Measurements from ENCODE around the gene A2M. TPM values are rescaled to one million over a fixed set of nuclear protein-coding genes. Genes with fewer than 3 reads are reported as not detected.
A peak's percentile ranks its signal among the peaks of the same experiment; 100 is the strongest.

The A2M gene
- total and polyA plus RNA-seq, 2 of the 13 experiments (the other 11 are each of a cell fraction or from before 2014, with no cell fraction given), result 2,807 to 6,551 TPM

DNA sequence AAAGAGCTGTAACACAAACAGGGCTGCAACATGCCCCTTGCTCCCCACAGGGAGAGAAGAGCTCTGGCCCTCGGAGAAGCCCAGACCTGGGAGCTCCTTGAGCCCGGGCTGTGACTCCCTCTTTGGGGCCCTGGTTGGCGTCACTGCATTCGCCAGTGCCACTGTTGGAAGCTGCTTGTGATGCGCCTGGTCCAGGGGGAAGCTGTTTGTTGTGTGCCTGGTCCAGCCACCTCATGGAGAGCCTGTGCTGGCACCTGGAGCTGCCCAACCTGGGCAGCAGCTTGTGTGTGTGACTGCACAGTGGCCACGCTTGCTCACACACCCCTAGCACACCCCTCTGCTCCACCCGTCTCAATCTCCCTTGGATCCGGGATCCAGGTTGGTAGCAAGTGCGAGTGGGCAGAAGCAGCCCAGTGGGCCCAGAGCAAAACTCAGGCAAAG is 49.5 kb downstream of the A2M start (continued):
- TF ChIP-seq, protein P1, sequence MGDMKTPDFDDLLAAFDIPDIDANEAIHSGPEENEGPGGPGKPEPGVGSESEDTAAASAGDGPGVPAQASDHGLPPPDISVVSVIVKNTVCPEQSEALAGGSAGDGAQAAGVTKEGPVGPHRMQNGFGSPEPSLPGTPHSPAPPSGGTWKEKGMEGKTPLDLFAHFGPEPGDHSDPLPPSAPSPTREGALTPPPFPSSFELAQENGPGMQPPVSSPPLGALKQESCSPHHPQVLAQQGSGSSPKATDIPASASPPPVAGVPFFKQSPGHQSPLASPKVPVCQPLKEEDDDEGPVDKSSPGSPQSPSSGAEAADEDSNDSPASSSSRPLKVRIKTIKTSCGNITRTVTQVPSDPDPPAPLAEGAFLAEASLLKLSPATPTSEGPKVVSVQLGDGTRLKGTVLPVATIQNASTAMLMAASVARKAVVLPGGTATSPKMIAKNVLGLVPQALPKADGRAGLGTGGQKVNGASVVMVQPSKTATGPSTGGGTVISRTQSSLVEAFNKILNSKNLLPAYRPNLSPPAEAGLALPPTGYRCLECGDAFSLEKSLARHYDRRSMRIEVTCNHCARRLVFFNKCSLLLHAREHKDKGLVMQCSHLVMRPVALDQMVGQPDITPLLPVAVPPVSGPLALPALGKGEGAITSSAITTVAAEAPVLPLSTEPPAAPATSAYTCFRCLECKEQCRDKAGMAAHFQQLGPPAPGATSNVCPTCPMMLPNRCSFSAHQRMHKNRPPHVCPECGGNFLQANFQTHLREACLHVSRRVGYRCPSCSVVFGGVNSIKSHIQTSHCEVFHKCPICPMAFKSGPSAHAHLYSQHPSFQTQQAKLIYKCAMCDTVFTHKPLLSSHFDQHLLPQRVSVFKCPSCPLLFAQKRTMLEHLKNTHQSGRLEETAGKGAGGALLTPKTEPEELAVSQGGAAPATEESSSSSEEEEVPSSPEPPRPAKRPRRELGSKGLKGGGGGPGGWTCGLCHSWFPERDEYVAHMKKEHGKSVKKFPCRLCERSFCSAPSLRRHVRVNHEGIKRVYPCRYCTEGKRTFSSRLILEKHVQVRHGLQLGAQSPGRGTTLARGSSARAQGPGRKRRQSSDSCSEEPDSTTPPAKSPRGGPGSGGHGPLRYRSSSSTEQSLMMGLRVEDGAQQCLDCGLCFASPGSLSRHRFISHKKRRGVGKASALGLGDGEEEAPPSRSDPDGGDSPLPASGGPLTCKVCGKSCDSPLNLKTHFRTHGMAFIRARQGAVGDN (CRISPR knock-in tag; IDR thresholded peaks at IDR 0.05), result peak; percentile 48
- TF ChIP-seq, protein P2, sequence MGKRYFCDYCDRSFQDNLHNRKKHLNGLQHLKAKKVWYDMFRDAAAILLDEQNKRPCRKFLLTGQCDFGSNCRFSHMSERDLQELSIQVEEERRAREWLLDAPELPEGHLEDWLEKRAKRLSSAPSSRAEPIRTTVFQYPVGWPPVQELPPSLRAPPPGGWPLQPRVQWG (CRISPR knock-in tag; IDR thresholded peaks at IDR 0.05; ENCODE audit: borderline replicate concordance, low read depth), result no peak
- TF ChIP-seq, protein P3, sequence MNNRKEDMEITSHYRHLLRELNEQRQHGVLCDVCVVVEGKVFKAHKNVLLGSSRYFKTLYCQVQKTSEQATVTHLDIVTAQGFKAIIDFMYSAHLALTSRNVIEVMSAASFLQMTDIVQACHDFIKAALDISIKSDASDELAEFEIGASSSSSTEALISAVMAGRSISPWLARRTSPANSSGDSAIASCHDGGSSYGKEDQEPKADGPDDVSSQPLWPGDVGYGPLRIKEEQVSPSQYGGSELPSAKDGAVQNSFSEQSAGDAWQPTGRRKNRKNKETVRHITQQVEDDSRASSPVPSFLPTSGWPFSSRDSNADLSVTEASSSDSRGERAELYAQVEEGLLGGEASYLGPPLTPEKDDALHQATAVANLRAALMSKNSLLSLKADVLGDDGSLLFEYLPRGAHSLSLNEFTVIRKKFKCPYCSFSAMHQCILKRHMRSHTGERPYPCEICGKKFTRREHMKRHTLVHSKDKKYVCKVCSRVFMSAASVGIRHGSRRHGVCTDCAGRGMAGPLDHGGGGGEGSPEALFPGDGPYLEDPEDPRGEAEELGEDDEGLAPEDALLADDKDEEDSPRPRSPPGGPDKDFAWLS (CRISPR knock-in tag; IDR thresholded peaks at IDR 0.05; ENCODE audit: borderline replicate concordance), result no peak
- TF ChIP-seq PHF21A (CRISPR knock-in tag; IDR thresholded peaks at IDR 0.05) (no peak), AGO2 (optimal IDR thresholded peaks at IDR 0.05; ENCODE audit: low read depth, low read length) (peak; percentile 100), RAD21 (CRISPR knock-in tag; IDR thresholded peaks at IDR 0.05) (peak; percentile 37; the same call in 1 of the 2 replicates), HMGXB3 (CRISPR knock-in tag; IDR thresholded peaks at IDR 0.05; ENCODE audit: borderline replicate concordance) (peak; percentile 86; the same call in 1 of the 2 replicates), ZNF350 (CRISPR knock-in tag; IDR thresholded peaks at IDR 0.05; ENCODE audit: borderline replicate concordance, low read depth) (peak; percentile 68; the same call in 1 of the 2 replicates), CEBPZ (IDR thresholded peaks at IDR 0.05; ENCODE audit: low read length) (no peak), HOXA7 (CRISPR knock-in tag; IDR thresholded peaks at IDR 0.05) (no peak)

Data from HepG2 (cell line).